GM18909 (cell line): Measurements from ENCODE around the gene CFTR.

Experiments used
- ATAC-seq: cut with Tn5 transposase; IDR thresholded peaks from one replicate; pipeline ENCODE4 v1.9.1; 2021; ENCODE audit warnings: mild to moderate bottlenecking; ENCODE audit not compliant: unreplicated experiment, poor library complexity

The CFTR gene

DNA sequence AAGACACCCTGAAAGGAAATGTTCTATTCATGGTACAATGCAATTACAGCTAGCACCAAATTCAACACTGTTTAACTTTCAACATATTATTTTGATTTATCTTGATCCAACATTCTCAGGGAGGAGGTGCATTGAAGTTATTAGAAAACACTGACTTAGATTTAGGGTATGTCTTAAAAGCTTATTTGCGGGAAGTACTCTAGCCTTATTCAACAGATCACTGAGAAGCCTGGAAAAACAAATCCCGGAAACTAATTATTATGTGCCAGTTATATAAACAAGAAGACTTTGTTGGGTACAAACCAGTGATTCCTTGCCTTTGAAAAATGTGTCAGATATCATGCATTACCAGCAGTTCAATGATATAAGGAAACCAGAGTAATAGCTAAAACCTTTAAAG lies 160.1 kb downstream of the CFTR start:
- ATAC-seq = no peak

DNA sequence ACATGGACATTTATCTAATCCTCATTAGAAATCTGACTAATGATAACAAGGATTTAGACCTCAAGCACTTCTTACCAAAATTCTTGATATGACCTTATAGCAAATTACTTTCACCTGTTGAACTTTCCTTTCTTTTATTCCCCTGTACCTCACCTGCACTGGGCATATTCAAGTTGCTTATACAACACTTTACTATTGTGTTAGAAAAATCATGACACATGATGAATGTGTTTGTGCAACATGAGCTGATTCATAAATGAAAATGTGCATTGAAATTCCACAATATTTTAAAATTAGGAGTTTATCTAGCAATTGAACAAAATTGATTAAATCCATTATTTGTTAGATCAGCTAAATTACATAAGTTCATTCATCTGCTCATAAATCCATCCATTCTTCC lies 160.6 kb downstream of the CFTR start:
- no peak for ATAC-seq

DNA sequence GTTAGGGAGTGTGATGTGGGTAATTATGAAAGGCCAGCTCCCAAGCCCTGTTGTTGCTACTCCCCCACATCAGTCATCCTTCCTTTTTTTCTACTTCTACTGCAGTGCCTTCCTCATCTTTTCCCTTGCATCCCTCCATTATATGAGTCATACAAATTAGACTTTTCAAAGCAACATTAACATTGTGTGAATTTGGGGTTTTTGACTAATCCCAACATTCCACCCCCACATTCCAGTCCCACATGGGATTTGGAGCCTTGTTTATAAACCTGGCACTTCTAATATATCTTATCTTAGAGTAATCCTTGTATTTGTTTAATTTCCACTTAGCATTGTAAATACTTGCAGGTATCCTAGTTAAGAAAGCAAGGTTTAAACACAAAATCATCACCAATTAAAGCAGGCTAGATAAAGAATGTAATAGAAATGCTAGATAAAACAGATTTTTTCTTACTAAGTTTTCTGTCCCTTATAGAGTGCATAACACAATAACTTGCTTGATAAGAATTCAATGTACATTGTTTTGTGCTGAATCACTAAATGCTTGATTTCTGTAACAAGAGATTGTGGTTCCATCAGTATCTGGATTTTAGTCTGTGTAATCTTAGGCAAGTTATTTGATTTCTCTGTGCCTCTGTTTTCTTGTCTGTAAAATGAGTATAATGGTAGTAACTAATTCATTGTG lies 165.8 kb downstream of the CFTR start:
- ATAC-seq = no peak

DNA sequence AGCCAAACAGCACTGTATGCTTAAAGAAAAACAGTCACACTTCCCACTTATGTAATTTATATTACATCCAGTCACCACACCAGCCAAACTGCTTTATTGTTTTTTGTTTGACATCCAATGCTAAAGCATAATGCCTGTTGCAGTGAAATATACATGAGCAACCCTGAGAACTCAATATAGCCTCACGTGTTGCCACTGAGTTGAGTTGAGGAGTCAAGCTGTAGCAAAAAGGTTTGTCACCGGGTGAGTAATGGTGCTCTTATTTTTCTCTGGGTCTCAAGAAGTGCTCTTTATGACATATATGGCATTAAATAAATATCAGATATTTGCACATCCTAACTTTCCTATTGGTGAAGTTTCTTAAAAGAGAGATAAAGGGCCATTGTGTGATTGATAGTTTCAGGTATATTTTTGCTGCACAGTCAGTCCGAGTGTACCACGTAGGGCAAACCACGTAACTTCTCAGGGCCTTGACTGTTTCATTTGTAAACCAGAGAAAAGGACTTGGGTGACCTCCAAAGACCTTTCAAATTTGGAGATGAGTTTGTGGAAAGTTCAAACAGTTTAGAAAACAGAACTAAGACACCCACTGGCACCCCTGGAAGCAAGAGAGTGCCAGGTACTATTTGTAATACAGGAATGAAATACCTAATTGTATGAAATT lies 168.5 kb downstream of the CFTR start:
- no peak for ATAC-seq

DNA sequence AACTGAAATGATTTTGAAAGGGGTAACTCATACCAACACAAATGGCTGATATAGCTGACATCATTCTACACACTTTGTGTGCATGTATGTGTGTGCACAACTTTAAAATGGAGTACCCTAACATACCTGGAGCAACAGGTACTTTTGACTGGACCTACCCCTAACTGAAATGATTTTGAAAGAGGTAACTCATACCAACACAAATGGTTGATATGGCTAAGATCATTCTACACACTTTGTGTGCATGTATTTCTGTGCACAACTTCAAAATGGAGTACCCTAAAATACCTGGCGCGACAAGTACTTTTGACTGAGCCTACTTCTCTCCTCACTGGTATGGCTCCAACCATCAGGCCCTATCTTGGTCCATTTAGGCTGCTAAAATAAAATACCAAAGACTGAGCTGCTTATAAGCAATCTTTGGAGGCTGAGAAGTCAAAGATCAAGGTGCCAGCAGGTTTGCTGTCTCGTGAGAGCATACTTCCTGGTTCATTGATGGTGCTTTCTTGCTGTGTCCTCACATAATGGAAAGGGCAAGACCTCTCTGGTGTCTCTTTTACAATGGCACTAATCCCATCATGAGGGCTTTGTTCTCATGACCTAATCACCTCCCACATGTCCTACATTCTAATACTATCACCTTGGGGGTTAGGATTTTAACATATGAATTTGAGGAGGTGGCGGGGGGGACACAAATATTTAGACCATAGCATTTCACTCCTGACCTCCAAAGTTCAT lies 173.3 kb downstream of the CFTR start:
- no peak for ATAC-seq

DNA sequence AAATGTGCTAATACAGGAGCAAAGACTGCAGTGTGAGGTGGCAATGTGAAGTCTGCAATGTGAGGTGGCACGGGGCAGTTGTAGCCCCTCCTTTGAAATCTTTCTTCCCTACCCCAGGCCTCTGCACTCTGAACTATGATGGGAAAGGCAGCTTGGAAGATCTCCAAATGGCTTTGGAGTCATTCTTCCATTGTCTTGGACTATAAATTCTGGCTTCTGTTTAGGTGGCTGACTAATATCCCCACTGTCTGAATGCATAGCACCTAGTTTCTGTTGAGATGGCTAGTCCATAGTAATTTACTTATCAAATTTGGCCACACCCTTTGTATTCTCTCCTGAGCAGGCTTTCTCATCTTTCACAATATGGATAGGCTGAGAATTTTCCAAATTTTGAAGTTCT lies 175.0 kb downstream of the CFTR start:
- ATAC-seq = no peak

DNA sequence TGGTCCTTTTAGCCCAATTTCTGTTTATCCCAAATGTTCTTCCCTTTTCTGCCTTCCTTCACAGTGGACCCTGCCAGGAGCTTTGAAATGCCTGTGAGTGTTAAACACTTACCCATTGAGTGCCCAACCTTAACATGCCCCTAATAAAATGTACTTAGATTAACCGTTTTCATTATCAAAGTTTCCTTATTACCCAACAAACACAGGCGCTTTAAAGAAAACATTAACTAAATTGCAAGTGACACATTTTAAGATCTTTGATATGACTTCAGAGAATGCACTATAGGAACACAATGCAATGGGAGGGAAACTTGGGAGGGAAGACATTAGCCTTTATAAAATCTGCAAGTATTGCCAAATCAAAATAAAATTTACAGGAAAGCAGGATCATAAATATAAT lies 177.0 kb downstream of the CFTR start:
- no peak for ATAC-seq

DNA sequence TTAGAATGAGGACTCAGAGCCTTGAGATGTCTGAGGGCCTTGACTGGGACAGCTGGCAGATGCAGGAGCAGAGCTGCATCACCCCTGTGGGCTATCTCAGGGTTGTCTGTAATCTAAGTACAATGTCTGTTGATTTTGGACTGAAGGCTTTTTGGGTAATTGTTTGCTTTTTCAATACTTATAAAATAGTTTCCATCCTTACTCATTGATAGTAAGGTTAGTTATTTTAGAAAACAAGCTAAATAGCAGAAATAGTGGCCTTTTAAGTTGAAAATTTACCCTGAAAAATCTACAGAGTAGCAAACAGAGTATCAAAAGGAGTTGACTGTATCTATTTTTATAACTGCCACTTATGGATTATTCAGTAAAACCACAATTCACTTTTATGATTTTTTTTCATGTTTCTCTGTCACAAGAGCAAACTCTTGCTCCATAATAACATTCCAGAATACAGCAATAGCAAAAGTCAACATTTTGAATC lies 179.7 kb downstream of the CFTR start:
- no peak for ATAC-seq

DNA sequence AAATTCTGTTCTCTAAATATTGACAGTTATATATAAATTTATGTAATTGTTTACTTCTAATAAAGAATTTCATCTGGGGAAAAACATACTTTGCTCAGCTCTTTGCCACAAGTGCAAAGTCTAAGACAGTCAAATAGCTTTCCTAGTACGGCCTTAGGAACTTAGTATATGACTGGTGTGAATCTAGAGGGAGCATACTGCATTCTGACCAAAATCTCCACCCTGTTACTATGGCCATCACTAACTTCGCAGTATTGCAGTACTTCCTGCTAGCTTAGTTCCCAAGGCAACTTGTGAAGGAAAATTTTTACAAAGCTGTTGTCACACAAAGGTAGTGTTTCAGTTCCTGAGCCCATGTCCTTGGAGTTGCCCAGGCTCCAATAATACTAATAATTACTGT lies 181.5 kb downstream of the CFTR start:
- no peak for ATAC-seq

DNA sequence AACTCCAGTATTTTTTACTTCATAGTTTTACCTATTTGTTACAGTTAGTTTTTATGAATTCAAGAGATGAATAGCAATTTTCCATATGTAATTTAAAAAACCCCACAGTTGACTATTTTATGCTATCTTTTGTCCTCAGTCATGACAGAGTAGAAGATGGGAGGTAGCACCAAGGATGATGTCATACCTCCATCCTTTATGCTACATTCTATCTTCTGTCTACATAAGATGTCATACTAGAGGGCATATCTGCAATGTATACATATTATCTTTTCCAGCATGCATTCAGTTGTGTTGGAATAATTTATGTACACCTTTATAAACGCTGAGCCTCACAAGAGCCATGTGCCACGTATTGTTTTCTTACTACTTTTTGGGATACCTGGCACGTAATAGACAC lies 184.2 kb downstream of the CFTR start:
- no peak for ATAC-seq

DNA sequence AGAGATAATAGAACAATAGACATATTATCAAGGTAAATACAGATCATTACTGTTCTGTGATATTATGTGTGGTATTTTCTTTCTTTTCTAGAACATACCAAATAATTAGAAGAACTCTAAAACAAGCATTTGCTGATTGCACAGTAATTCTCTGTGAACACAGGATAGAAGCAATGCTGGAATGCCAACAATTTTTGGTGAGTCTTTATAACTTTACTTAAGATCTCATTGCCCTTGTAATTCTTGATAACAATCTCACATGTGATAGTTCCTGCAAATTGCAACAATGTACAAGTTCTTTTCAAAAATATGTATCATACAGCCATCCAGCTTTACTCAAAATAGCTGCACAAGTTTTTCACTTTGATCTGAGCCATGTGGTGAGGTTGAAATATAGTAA lies 185.5 kb downstream of the CFTR start:
- ATAC-seq = no peak

DNA sequence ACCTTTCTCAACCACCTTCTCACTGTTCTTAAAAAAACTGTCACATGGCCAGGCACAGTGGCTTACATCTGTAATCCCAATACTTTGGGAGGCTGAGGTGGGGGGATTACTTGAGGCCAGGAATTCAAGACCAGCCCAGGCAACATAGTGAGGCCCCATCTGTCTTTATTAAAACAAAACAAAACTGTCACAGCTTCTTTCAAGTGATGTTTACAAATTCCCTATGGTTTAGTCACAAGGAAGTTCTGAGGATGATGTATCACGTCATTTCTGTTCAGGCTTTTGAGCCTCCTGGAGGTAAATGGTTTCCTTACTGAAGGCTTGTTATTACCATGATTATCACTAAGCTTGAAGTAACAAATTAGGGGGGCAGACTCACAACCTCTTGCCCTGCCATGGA lies 186.2 kb downstream of the CFTR start:
- no peak for ATAC-seq

DNA sequence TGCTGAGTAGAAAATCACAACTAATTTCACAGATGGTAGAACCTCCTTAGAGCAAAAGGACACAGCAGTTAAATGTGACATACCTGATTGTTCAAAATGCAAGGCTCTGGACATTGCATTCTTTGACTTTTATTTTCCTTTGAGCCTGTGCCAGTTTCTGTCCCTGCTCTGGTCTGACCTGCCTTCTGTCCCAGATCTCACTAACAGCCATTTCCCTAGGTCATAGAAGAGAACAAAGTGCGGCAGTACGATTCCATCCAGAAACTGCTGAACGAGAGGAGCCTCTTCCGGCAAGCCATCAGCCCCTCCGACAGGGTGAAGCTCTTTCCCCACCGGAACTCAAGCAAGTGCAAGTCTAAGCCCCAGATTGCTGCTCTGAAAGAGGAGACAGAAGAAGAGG lies 186.9 kb downstream of the CFTR start:
- ATAC-seq = no peak

DNA sequence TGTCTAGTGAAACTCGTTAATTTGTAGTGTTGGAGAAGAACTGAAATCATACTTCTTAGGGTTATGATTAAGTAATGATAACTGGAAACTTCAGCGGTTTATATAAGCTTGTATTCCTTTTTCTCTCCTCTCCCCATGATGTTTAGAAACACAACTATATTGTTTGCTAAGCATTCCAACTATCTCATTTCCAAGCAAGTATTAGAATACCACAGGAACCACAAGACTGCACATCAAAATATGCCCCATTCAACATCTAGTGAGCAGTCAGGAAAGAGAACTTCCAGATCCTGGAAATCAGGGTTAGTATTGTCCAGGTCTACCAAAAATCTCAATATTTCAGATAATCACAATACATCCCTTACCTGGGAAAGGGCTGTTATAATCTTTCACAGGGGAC lies 187.6 kb downstream of the CFTR start:
- no peak for ATAC-seq

DNA sequence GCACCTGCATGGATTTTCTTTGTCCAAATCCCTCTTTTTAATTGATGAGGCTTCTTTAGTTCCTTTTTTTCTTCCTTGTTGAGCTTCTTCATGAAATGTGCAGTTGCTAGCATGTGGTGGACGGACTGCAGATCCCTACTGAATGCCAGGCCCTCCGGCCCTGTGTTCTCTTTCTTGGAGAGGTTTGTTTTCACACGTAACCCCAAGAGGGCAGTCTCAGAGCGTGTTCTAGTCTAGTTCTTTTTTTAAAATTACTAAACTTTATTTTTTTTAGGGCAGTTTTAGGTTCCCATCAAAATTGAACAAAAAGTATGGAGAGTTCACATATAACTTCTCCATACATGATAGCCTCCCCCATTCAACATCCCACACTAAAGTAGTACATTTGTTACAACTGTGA lies 190.0 kb downstream of the CFTR start:
- ATAC-seq = no peak

DNA sequence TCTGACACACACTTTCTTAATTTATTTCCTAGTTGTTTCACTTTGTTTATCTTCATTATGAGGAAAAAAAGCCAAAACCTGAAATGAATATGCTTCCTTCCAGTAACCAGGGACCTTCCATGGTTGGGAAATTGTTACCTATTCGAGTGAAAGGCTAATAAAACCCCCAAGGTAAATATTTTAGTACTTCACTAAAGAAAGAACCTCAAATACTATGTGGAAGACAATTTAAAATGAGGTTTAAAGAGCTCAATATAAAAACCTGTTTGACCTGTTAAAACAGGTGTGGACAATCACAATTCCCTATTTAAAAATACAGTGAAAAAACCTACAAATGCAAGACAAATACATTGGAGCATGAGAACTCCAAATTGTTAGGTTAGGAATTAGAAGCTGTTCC lies 192.6 kb downstream of the CFTR start:
- no peak for ATAC-seq

DNA sequence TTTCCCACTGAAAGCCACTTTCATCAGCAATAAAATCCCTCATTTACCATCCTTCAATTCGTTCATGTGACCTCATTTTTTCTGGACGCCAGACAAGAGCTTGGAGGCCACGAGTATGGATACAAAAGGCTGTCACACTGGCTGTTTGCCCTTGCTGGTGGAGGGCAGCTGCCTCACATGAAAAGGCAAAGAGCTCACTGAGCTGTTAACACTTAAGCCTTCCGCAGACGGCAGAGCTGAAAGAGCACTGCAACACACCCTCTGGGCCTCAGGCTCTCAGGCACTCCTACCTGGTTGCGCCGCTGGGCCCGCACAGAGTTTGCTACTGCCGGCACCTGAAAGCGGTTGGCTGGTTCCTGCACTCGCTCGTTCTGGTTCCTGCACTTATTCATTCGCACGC lies 193.5 kb downstream of the CFTR start:
- peak; percentile 18 for ATAC-seq

DNA sequence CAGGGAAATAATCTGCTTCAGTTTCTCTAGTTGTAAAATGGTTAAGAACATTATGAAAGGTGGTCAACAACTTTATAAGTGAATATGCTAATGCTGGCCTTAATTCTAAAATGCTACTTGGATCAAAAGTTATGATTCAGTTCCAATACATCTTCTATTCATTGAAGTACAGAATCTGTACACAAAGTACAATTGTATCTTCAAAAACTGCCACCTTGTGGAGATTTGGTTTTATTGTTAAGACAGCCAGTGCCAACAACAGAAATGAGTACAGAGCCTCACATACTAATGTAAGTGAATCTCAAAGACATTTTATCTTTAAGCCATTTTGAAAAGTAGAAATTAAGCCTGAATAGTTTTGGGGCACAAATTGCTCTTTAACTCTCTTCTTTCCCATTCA lies 194.0 kb downstream of the CFTR start:
- ATAC-seq = peak; percentile 62

DNA sequence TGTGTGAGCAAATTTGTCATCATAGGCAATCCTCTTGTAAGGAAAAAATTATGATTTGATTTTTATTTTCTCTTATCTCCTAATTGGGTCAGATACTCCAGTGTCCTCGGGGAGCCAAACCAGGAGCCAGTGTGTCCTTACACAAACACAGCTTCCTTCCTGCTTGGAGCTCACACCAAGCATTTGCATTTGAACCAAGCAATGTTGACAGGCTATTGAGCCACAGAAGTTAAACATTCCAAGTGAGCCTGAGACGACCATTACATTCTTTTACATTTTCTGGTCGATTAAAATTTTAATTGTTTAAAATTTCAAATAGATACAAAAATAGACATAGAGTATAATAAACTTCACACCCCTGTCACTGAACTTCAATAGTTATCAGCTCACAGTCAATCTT lies 194.8 kb downstream of the CFTR start:
- ATAC-seq = no peak

DNA sequence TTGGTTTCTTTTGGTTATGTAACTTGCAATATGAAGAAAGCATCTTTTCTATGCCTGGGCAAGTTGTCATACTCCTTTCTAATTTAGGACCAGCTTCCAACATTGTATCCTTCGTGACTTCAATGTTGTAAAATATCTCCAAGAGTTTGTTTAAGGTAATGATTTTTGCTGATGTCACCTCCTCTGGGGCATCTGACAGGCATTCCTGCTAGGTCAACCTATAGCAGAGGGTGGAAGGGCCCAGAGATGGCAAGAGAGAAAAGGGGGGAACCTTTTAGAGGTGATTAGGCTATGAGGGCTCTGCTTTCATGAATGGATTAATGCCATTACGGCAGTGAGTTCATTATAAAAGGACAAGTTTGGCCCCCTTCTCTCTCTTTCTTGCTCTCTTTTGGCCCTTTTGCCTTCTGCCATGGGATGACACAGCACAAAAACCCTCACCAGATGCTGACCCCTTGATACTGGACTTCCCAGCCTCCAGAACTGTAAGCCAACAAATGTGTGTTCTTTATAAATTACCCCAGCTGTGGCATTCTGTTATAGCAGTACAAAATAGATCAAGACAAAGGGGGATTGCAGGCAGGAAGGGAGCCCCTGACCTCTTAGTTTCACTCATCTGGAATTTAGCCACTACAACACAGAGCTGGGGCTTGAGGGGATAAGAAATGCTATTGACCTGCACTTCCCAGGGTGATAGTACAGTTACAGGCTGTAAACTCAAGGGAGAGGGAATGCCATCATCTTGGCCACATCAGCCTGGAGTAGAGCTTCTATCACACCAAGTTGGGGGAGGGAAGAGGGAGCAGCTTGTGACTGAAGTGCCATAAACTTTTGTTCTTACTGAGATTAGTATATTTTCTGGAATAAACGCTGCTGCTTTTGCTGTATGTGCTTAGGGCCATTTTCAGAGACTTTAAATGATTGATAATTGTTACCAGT lies 195.9 kb downstream of the CFTR start:
- ATAC-seq = no peak
